GM12878 (cell line): ENCODE data around the gene CCDC57. TPM values are rescaled to one million over a fixed set of nuclear protein-coding genes. Genes with fewer than 3 reads are reported as not detected.

Source experiments
- ATAC-seq: fragments of 200-7000 bp; cut with Tn5 transposase; 3 replicates; pipeline ENCODE4 v1.9.1; 2020; ENCODE audit warnings: mild to moderate bottlenecking, moderate library complexity
- BruUV-seq: library from RNA; stranded (reverse); fragments of 400-500 nt; replicated peaks from 2 replicates; lab custom pipeline; 2021; lab: Mats Ljungman, UMichigan
- CTCF ChIA-PET: fragments of 300-600 bp; sonication (Branson Sonifier 250); formaldehyde crosslinking; extraction: SDS; loops from one replicate; lab custom pipeline; 2021; ENCODE audit warnings: inconsistent platforms; lab: Yijun Ruan, JAX
- POLR2A ChIA-PET: fragments of 350-600 bp; formaldehyde crosslinking; extraction: SDS; loops from one replicate; lab custom pipeline; 2021; ENCODE audit warnings: inconsistent platforms; lab: Charles Lee
- RAD21 ChIA-PET: fragments of 300-600 bp; sonication (Branson Sonifier 250); formaldehyde crosslinking; loops from one replicate; lab custom pipeline; 2023; ENCODE audit warnings: antibody characterized with exemption; ENCODE audit not compliant: unreplicated experiment; lab: Charles Lee
- SMC1A ChIA-PET: fragments of 300-600 bp; sonication (Branson Sonifier 250); formaldehyde crosslinking; loops from one replicate; lab custom pipeline; 2023; ENCODE audit not compliant: unreplicated experiment, uncharacterized antibody; lab: Charles Lee
- DNase-seq: peaks from one replicate; pipeline ENCODE4 v3.0.0-alpha.2; 2011; ENCODE audit warnings: low read depth, low spot score
- FAIRE-seq: peaks from 3 replicates; lab custom pipeline; 2011; peaks lifted over from hg19 to GRCh38; lab: Jason Lieb, UNC
- H2AFZ ChIP-seq: 2 replicates; pipeline ENCODE4 v1.6.0; 2011; ENCODE audit warnings: low read depth, low read length, control low read depth; ENCODE audit not compliant: control insufficient read depth
- H3K27ac ChIP-seq: 2 replicates; pipeline ENCODE4 v1.5.1; 2011; ENCODE audit warnings: control low read depth; ENCODE audit not compliant: control insufficient read depth, insufficient read depth
- H3K27me3 ChIP-seq, 2 experiments: replicated peaks in 1 of 2; 2 replicates each; pipeline versions ENCODE4 v1.6.0 to v1.6.1; 2011; ENCODE audit warnings: low read length in 1 of 2; ENCODE audit not compliant: control insufficient read depth in 2 of 2, insufficient read depth in 2 of 2
- H3K36me3 ChIP-seq, 2 experiments: 2 replicates each; pipeline ENCODE4 v1.5.1; 2011; ENCODE audit warnings: low read length in 1 of 2; ENCODE audit not compliant: control insufficient read depth in 2 of 2, insufficient read depth in 2 of 2
- H3K4me1 ChIP-seq: 2 replicates; pipeline ENCODE4 v1.6.1; 2011; ENCODE audit warnings: mild to moderate bottlenecking, low read length, moderate library complexity, mixed read lengths; ENCODE audit not compliant: control insufficient read depth, insufficient read depth
- H3K4me2 ChIP-seq: 2 replicates; pipeline ENCODE4 v1.6.0; 2011; ENCODE audit warnings: control low read depth; ENCODE audit not compliant: control insufficient read depth, insufficient read depth
- H3K4me3 ChIP-seq: fragments of 200-600 bp; sonication (generic); 2 replicates; pipeline ENCODE4 v1.5.1; 2016
- H3K79me2 ChIP-seq: 2 replicates; pipeline ENCODE4 v1.6.0; 2011; ENCODE audit warnings: low read length; ENCODE audit not compliant: control insufficient read depth, insufficient read depth
- H3K9ac ChIP-seq: 2 replicates; pipeline ENCODE4 v1.8.0; 2011; ENCODE audit warnings: low read length, control low read depth, mixed read lengths; ENCODE audit not compliant: control insufficient read depth, insufficient read depth
- H3K9me3 ChIP-seq: replicated peaks from 3 replicates; pipeline ENCODE4 v1.5.1; 2011; ENCODE audit warnings: mild to moderate bottlenecking, low read length; ENCODE audit not compliant: control insufficient read depth, insufficient read depth
- H4K20me1 ChIP-seq: 2 replicates; pipeline ENCODE4 v1.6.0; 2011; ENCODE audit not compliant: control insufficient read depth, insufficient read depth
- CEBPB ChIP-seq, 2 experiments: fragments of 150-350 bp in 1 of 2; IDR thresholded peaks; 2 replicates each; pipeline ENCODE4 v1.6.1; 2012 to 2014; ENCODE audit warnings: low read depth in 2 of 2, low read length in 2 of 2, borderline replicate concordance in 1 of 2, inconsistent platforms in 1 of 2
- EGR1 ChIP-seq, 2 experiments: IDR thresholded peaks; 1 replicate in 1 of 2; 2 replicates in 1 of 2; pipeline ENCODE4 v1.6.1; 2011 to 2012; ENCODE audit warnings: low read depth in 2 of 2, low read length in 2 of 2, borderline replicate concordance in 1 of 2, mild to moderate bottlenecking in 1 of 2, moderate library complexity in 1 of 2
- EZH2 ChIP-seq: IDR thresholded peaks from 2 replicates; pipeline ENCODE4 v1.6.1; 2012; ENCODE audit warnings: low read depth, mild to moderate bottlenecking, control low read depth, inconsistent platforms, low read length, borderline replicate concordance; ENCODE audit not compliant: control insufficient read depth
- HDGF ChIP-seq: fragments of 450-650 bp; IDR thresholded peaks from 2 replicates; pipeline ENCODE4 v1.6.1; 2016; ENCODE audit warnings: antibody characterized with exemption
- KLF5 ChIP-seq: fragments of 450-650 bp; IDR thresholded peaks from 2 replicates; pipeline ENCODE4 v1.6.1; 2014; ENCODE audit warnings: mild to moderate bottlenecking; ENCODE audit not compliant: partially characterized antibody
- MEF2B ChIP-seq: fragments of 450-650 bp; IDR thresholded peaks from 2 replicates; pipeline ENCODE4 v1.6.1; 2018; ENCODE audit warnings: mild to moderate bottlenecking, moderate library complexity; ENCODE audit not compliant: partially characterized antibody, poor library complexity, severe bottlenecking
- MTA2 ChIP-seq: fragments of 450-650 bp; IDR thresholded peaks from 2 replicates; pipeline ENCODE4 v1.6.1; 2016; ENCODE audit warnings: low read depth, mild to moderate bottlenecking, moderate library complexity
- MTA3 ChIP-seq: IDR thresholded peaks from 2 replicates; pipeline ENCODE4 v1.6.1; 2012; ENCODE audit warnings: low read length, inconsistent platforms, borderline replicate concordance
- NFYB ChIP-seq: IDR thresholded peaks from 2 replicates; pipeline ENCODE4 v1.6.1; 2011; ENCODE audit warnings: low read depth, mild to moderate bottlenecking, low read length, improper control_type of control experiment, moderate library complexity; ENCODE audit not compliant: insufficient read depth
- RCOR1 ChIP-seq: conservative IDR thresholded peaks from 2 replicates; pipeline ENCODE4 v1.6.1; 2012; ENCODE audit warnings: low read depth, low read length, improper control_type of control experiment
- SMAD5 ChIP-seq: IDR thresholded peaks from 2 replicates; pipeline ENCODE4 v1.6.1; 2016; ENCODE audit warnings: antibody characterized with exemption, low read depth
- SREBF2 ChIP-seq: IDR thresholded peaks from 2 replicates; pipeline ENCODE4 v1.6.1; 2012; ENCODE audit warnings: mild to moderate bottlenecking, low read length
- YY1 ChIP-seq: IDR thresholded peaks from 2 replicates; pipeline ENCODE4 v1.6.1; 2011; ENCODE audit warnings: low read depth, mild to moderate bottlenecking, low read length
- ZBED1 ChIP-seq: IDR thresholded peaks from 2 replicates; pipeline ENCODE4 v1.6.1; 2016; ENCODE audit warnings: borderline replicate concordance
- ZNF622 ChIP-seq: fragments of 450-650 bp; IDR thresholded peaks from 2 replicates; pipeline ENCODE4 v1.6.1; 2017; ENCODE audit warnings: mild to moderate bottlenecking, inconsistent platforms
- WGBS: methylation state at CpG from one replicate; pipeline ENCODE4 v1.1.6; 2016; ENCODE audit warnings: low lambda C conversion rate; ENCODE audit not compliant: insufficient replicate concordance, insufficient coverage; ENCODE audit errors: missing lambda C conversion rate; 5-methylcytosine and 5-hydroxymethylcytosine counted together
- in situ Hi-C: fragments of 300-500 bp; cut with MboI; formaldehyde crosslinking; loops from 9 replicates; pipeline ENCODE4 v1.14.3; 2018; ENCODE audit warnings: mixed read lengths
- intact Hi-C: fragments of 100-400 bp; cut with micrococcal nuclease; formaldehyde crosslinking; loops from one replicate; pipeline ENCODE4 v1.14.2; 2022; ENCODE audit not compliant: unreplicated experiment
- polyA plus RNA-seq, 11 experiments: library from polyadenylated mRNA; depleted of rRNA in 4 of 11; unstranded in 6 of 11; stranded (reverse) in 5 of 11; fragments of >200 nt; fragmentation: Nextera tagmentation in 4 of 11; fragmentation: Illumina TruSeq in 1 of 11; extraction: Ambion mirVana in 4 of 11; extraction: Trizol in 1 of 11; gene quantifications; 1 replicate in 1 of 11; 2 replicates in 10 of 11; pipeline versions ENCODE4 v1.2.1 to v1.2.3, GENCODE V29; 2011 to 2016; ENCODE audit warnings: inconsistent platforms in 2 of 11, missing spikeins in 2 of 11, low read depth in 1 of 11
- total RNA-seq, 4 experiments: library from RNA; depleted of rRNA in 3 of 4; stranded (reverse); fragments of >200 nt in 3 of 4; fragmentation: Illumina TruSeq in 1 of 4; extraction: Trizol in 1 of 4; gene quantifications; 2 replicates each; pipeline versions ENCODE4 v1.2.1 to v1.2.3, GENCODE V29; 2013 to 2021
- TF ChIP-seq, protein P1 (sequence below): fragments of 450-650 bp; IDR thresholded peaks from 2 replicates; pipeline ENCODE4 v1.6.1; 2017; ENCODE audit warnings: antibody characterized with exemption, mild to moderate bottlenecking, moderate library complexity
- TF ChIP-seq, protein P2 (sequence below): fragments of 450-650 bp; IDR thresholded peaks from 2 replicates; pipeline ENCODE4 v1.6.1; 2017; ENCODE audit warnings: mild to moderate bottlenecking

The CCDC57 gene
- total and polyA plus RNA-seq, 10 of the 15 experiments (the other 5 are each of a cell fraction or from before 2014, with no cell fraction given) = 5.4 to 123 (median 45.8) TPM

DNA sequence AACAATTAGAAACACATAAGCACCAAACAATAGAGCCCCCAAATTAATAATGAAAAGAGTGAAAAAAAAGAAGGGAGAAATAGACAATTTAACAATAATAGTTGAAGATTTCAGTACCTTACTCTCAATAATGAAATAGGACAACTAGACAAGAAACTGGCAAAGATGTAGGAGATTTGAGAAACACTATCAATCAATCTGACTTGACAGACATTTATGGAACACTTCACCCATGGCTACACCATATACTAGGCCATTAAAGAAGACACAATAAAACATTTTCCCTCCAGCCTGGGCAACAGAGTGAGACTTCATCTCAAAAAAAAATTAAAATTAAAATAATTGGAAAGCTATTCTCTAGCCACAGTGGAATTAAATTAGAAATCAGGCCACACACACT is 142.0 kb downstream of the CCDC57 start (continued):
- TF ChIP-seq, protein P1, sequence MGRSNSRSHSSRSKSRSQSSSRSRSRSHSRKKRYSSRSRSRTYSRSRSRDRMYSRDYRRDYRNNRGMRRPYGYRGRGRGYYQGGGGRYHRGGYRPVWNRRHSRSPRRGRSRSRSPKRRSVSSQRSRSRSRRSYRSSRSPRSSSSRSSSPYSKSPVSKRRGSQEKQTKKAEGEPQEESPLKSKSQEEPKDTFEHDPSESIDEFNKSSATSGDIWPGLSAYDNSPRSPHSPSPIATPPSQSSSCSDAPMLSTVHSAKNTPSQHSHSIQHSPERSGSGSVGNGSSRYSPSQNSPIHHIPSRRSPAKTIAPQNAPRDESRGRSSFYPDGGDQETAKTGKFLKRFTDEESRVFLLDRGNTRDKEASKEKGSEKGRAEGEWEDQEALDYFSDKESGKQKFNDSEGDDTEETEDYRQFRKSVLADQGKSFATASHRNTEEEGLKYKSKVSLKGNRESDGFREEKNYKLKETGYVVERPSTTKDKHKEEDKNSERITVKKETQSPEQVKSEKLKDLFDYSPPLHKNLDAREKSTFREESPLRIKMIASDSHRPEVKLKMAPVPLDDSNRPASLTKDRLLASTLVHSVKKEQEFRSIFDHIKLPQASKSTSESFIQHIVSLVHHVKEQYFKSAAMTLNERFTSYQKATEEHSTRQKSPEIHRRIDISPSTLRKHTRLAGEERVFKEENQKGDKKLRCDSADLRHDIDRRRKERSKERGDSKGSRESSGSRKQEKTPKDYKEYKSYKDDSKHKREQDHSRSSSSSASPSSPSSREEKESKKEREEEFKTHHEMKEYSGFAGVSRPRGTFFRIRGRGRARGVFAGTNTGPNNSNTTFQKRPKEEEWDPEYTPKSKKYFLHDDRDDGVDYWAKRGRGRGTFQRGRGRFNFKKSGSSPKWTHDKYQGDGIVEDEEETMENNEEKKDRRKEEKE = no peak
- TF ChIP-seq EGR1 (IDR thresholded peaks at IDR 0.05; ENCODE audit: borderline replicate concordance in 1 of 2, low read depth in 2 of 2, low read length in 2 of 2) = no peak
- no peak for TF ChIP-seq YY1
- TF ChIP-seq CEBPB (IDR thresholded peaks at IDR 0.05; ENCODE audit: borderline replicate concordance in 1 of 2, low read depth in 2 of 2, low read length in 2 of 2) = no peak
- no peak for TF ChIP-seq SMAD5
- TF ChIP-seq EZH2 = no peak
- no peak for TF ChIP-seq KLF5
- TF ChIP-seq ZNF622 = no peak

DNA sequence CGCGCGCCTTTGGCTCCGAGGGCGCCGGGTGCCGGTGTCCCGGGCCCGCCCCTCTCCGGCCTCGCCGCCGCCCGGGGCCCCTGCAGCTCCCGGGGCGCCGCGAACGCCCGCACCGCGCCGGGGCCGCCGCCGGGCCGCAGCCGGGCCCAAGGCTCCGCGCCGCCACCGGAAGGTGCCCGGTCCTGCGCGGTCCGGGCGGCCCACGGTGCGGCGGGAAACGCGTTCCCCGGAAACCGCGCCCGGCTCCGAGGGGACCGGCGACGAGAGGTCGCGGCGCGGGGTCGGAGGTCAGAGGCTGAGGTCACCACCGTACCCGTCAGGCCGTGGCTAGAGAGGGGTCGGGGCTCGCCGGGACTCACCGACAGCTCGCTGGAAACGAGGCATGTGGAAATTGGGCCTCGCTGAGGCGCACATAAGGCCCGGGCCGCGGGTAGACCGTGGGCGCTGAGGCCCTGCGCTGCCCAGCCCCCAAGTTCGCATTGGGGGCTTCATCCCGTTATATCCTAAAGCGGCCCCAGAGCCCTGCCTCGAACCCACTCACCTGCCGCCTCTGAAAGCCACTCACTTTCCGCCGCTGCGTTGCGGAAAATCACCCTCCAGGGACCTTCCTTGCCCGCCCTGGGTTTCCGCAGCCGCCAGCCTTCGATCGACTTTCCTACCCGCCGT is 146.9 kb downstream of the CCDC57 start, which contains the start of gene DUS1L:
Gene DUS1L (minus strand): TSS at position 167 of the 666 bp plus-strand sequence. CDS start 745 bp downstream, outside the sequence.
- H3K4me2 ChIP-seq = peak within 1 kb of the TSS; percentile 82
- TF ChIP-seq NFYB = no peak
- peak; percentile 38; the same call in 1 of the 2 replicates for TF ChIP-seq SREBF2
- 0 out of 2 replicates have a peak, but pooled peaks have one; percentile 26 for TF ChIP-seq HDGF
- TF ChIP-seq ZBED1 = no peak
- 0 out of 2 replicates have a peak, but pooled peaks have one; percentile 66 for TF ChIP-seq RCOR1
- TF ChIP-seq, protein P2, sequence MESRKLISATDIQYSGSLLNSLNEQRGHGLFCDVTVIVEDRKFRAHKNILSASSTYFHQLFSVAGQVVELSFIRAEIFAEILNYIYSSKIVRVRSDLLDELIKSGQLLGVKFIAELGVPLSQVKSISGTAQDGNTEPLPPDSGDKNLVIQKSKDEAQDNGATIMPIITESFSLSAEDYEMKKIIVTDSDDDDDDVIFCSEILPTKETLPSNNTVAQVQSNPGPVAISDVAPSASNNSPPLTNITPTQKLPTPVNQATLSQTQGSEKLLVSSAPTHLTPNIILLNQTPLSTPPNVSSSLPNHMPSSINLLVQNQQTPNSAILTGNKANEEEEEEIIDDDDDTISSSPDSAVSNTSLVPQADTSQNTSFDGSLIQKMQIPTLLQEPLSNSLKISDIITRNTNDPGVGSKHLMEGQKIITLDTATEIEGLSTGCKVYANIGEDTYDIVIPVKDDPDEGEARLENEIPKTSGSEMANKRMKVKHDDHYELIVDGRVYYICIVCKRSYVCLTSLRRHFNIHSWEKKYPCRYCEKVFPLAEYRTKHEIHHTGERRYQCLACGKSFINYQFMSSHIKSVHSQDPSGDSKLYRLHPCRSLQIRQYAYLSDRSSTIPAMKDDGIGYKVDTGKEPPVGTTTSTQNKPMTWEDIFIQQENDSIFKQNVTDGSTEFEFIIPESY = peak; percentile 47; the same call in 1 of the 2 replicates
- no peak for TF ChIP-seq MEF2B
- peak; percentile 88 for TF ChIP-seq MTA2
- no peak for TF ChIP-seq MTA3

More for the DNA sequence above, 146.9 kb downstream of the CCDC57 start, which contains the start of gene DUS1L:
- Histone ChIP-seq H3K27me3 (no peaks in the 10 kb centered on the region), H2AFZ (peak within 1 kb of the TSS; percentile 85), H3K36me3 (peaks cover 3 to 4% of the 10 kb centered on the region in 2 experiments; a peak in 3 of 4 replicates), H3K27ac (peak within 1 kb of the TSS; percentile 65), H3K4me3 (peak within 1 kb of the TSS; percentile 90), H3K79me2 (peaks cover 20% of the 10 kb centered on the region), H4K20me1 (no peaks in the 10 kb centered on the region), H3K9me3 (no peaks in the 10 kb centered on the region), H3K4me1 (peaks cover 8% of the 10 kb centered on the region), H3K9ac (peak within 1 kb of the TSS; percentile 90)
- intact Hi-C loops = no loop called here
- ChIA-PET CTCF (interaction anchor here (1.0 kb wide), 2 partner anchors 28 to 31 kb away, joined by 3 to 5 read pairs; partner anchors contain the start of gene DCXR), RAD21 (no interaction called here), SMC1A (interaction anchor here (2.2 kb wide), 1 partner anchor 28 kb away, joined by 5 read pairs; the partner anchor contains the start of gene DCXR), POLR2A (interaction anchor here (0.6 to 1.5 kb wide), 5 partner anchors 10 to 66 kb away, joined by 3 to 8 read pairs (median 4); partner anchors contain the start of genes DCXR and FASN)
- TSS peak; percentile 93 for BruUV-seq
- DNase-seq (no peak), FAIRE-seq (peak; percentile 56), ATAC-seq (peak; percentile 75)
- in situ Hi-C loops = no loop called here
- WGBS = 11% methylated on average over 69 of the region's 88 CpGs
